HG03439 (cell line): ENCODE measurements around the gene RPTOR.

Experiments used
- ATAC-seq: cut with Tn5 transposase; IDR thresholded peaks from one replicate; pipeline ENCODE4 v1.9.1; 2021; ENCODE audit warnings: mild to moderate bottlenecking, moderate library complexity; ENCODE audit not compliant: unreplicated experiment

The RPTOR gene

GRCh38 chr17:80979547-80980378 is 435.1 kb downstream of the RPTOR start:
- ATAC-seq = no peak

DNA sequence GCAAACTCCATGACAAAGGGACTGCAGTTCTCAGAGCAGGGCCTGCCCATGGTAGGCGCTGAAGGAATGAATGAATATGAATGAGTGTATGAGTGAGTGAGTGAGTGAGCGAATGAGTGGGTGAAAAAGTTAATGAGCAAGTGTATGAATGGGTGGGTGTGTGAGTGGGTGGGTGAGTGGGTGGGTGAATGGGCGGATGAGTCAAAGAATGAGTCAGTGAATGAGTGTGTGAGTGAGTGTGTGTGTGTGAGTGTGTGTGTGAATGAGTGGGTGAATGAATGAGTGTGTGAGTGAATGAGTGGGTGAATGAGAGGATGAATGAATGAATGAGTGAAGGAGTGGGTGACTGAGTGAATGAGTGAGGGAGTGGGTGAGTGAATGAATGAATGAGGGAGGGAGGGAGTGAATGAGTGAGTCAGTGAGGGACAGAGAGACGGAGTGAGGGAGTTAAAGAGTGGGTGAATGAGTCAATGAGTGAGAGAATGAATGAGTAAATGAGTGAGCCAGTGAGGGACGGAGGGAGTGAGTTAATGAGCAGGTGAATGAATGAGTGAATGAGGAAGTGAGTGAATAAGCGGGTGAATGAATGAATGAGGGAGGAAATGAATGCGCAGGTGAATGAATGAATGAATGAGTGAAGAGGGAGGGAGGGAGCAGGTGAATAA is 435.9 kb downstream of the RPTOR start:
- no peak for ATAC-seq

GRCh38 chr17:80981062-80981902 is 436.6 kb downstream of the RPTOR start:
- ATAC-seq = no peak

DNA sequence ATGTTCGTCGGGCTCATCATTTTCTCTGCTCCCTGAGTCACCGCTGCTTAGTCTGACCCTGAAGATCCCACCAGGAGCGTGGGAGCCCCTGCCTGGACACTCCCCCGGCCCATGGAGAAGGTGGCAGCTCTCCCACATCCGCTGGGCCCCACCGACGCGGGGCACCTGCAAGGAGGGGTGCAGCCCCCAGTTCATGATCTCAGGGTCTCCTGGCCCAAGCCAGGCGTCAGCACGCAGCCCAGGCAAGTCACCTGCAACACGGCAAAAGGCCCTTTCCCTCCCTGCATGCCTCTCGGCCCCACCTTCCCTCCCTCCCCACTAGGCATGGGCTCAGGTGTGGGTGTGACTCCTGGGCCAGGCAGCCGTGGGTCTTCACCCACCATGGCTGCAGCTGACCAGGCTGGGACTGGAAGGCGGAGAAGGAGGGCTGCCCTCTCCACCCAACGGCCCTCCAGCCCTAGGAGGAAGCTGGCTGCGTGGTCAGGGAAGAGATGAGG is 437.3 kb downstream of the RPTOR start:
- ATAC-seq = no peak

GRCh38 chr17:80982426-80982974 is 437.9 kb downstream of the RPTOR start:
- no peak for ATAC-seq

DNA sequence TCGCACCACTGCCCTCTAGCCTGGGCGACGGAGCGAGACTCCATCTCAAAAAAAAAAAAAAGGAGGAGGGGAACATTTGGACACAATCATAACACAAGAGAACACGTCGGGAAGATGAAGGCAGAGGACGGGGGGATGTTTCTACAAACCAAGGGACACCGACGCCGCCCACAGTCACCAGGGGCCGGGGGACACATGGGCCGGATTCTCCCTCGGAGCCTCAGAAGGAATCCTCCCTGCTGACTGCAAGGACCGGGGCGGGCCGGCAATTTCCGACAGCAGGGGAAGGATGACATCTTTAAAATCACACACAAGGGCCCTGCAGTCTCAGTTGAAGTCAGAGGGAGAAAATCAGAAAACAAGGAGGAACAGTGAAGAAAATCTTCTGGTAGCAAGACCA is 438.9 kb downstream of the RPTOR start:
- no peak for ATAC-seq

DNA sequence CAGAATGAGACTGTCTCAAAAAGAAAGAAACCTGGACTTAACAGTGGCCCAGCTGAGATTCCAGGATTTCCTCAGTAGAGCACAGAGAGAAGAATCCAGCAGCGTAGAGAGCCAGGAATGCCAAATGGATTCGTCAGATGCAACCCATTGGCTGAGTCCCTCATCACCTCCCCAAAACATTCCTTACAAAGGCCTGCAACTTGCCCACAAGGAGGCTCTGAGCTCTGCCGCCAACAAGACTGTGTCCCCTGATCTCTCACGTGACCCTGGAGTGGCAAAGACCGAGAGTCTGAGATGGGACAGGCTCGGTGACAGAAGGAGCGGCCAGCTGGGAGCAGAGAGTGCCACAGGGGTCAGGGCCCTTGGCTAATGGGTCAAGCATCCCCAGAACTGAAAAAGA is 440.1 kb downstream of the RPTOR start:
- no peak for ATAC-seq

DNA sequence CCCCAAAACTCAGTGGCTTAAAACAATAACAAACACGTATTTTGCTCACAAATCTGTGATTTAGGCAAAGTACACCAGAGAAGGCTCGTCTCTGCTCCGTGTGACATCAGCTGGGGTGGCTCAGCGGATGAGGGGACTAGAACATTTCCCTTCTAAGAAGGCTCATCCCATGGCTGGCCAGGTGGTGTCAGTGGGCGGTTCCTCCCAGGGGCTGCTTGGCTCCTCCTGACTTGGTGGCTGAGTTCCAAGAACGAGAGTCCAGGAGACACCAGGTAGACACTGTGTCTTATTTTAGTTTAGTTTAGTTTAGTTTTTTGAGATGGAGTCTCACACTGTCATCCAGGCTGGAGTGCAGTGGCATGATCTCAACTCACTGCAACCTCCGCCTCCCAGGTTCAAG is 441.4 kb downstream of the RPTOR start:
- ATAC-seq = no peak

DNA sequence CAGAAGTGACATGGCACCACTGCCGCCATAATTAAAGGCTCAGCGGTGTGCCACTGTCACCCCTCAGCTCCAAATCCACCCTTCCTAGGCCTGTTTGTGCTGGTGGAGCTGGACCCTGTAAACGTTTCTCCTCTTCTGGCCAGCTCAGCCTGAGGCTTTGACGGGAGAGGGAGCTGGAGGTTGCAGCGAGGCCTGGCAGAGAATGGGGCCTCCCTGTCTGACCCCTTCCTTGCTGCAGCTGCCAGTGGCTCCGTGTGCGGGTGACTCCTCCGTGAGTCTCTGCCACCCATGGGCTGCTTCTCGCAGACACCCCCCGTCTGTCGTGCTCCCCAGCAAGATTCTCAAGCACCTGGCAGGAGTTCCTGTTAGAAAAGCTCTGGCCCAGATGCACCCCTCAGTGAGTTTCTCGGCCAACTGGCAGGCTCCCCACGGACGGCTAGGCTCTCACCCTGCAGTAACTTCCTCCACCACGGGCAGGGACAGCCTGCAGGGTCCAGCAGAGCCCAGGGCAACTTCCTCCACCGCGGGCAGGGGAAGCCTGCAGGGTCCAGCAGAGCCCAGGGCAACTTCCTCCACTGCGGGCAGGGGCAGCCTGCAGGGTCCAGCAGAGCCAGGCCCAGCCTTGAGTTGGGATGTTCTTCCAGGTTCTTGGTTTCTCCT is 442.3 kb downstream of the RPTOR start:
- no peak for ATAC-seq

DNA sequence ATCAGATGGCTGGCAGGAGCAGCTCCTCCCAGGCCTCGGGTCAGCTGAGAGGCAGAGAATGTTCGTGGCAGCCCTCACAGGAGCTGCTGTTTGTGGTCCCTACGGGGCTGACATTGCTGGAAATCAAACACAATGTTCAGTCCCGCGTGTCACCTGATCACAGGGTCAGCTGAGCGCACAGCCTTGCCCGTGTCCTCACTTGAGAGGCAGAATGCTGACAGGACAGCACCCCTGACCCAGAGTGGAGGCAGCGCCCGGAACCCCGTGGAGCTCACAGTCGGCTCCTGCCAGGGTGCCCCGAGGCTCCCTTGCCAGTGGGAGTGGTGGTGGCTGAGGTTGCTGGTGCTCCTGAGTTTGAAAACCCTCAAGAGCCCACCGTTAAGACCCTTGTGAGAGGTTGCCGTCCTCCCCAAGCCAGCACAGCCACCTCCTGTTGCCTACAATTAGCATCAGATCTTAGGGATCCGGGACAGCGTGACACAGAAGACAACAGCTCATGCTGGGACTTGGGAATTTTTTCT is 443.4 kb downstream of the RPTOR start:
- no peak for ATAC-seq

GRCh38 chr17:80989586-80989913 is 444.9 kb downstream of the RPTOR start:
- ATAC-seq = no peak

DNA sequence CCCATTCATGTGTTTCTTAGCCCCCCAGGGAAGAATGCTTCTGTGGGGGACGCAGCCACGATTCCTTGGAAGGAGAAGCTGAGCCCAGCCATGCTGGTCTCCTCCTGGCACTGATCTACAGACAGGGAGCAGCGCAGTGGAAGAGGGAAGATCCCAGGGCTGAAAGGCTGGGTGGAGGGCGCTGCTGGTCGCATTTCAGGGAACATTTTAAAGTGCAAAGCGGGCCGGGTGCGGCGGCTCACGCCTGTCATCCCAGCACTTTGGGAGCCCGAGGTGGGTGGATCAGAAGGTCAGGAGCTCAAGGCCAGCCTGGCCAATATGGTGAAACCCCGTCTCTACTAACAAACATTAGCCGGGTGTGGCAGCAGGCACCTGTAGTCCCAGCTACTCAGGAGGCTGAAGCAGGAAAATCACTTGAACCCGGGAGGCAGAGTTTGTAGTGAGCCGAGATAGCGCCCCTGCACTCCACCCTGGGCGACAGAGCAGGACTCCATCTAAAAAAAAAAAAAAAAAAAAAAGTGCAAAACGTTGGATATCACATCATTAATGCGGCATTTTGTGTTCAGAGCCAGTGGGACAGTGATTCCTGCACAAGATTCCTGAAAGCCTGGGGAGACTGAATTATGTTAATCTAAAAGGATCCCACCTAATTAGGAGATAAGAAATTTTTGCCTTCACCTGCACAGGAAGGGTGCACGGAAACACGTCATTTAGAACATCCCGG is 446.4 kb downstream of the RPTOR start:
- ATAC-seq = no peak

DNA sequence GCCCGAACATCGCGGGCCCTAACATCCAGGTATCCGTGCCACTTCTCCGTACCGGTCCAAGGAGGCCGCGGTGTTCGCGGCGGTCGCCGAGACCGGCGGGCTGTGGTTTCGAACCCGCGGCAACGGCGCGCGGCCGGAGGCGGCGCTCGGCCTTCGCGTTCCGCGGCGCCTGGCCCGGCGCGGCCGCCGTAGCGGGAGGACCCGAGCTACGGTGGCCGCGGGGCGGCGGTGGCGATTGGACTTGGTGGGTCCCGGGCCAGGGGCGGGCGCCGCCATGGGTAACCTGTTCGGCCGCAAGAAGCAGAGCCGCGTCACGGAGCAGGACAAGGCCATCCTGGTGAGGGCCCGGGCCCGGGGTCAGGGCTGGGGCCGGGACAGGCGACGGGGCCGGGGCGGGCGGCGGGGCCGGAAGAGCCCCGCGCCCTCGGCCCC is 447.0 kb downstream of the RPTOR start, which contains the start of gene CHMP6:
Gene CHMP6, plus strand, starts transcription at position 197 of the 432 bp plus-strand sequence. Its CDS starts 78 bp downstream, at position 275.
- no peak for ATAC-seq

GRCh38 chr17:80992077-80992947 is 447.7 kb downstream of the RPTOR start:
- no peak for ATAC-seq

DNA sequence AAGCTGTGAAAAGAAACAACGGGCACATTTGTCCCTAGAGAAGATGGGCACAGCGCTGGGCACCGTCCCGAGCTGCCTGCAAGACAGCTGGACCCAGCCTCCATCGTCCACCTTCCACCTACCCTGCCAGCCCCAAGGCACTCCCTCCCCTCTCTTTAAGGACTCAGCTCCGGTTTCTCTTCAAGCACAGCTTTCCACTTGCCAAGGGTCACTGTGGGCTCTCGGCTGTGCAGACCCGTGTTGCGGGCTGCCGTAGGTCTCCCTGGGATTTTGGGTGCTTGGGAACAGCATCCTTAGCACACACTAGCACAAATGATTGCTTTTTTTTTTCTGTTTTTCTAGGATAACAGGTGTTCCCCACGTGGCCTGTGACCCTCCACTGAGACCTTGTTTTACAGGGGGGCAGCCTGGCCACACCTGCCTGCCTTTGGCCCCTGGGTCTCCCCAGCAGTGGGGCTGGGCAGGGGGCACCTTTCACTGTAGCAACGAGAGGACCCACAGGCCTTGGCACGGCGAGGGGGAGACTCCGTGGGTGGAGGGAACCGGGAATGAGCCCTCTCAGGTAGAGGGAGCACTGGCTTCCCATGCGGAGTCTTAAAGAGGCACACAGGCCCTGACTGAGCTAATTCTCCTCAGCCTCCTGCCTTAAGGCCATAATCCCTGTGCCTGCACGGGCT is 448.4 kb downstream of the RPTOR start:
- ATAC-seq = no peak

DNA sequence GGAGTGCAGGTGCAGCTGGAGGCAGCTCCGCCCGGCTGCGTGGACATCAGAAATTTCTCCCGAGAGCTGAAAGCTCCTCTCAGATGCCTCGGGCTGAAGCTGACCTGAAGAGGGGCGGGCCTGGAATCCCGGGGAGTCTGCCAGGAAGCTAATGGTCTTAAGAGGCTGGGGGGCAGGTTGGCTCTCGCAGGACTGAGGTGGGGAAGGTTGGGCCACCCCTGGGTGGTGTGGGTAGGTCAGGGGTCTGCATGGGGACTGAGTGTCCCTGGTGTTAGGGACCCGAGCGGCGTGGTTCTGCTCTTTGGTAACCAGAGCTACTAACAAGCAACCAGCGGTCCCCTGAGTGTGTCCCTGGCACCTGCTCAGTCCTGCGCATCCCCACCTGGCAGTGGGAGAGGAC is 450.5 kb downstream of the RPTOR start:
- no peak for ATAC-seq

GRCh38 chr17:80996422-80997305 is 452.0 kb downstream of the RPTOR start:
- ATAC-seq = no peak
